ENCODE results near the gene SLC7A6. TPM values are rescaled to one million over a fixed set of nuclear protein-coding genes. Genes with fewer than 3 reads are reported as not detected.

The SLC7A6 gene
- total RNA-seq (2021; fragmentation: NEBNext Ultra II Directional; extraction: Animal tissue kit (Norgen Biotek cat#: 25700)) (29.2 and 37.8 TPM in 2 replicates), polyA plus RNA-seq (2011; rRNA removed) (28.0 and 34.7 TPM in 2 replicates), polyA minus RNA-seq (2011; rRNA and poly(A)+ RNA removed) (49.7 and 81.3 TPM in 2 replicates)
- 17.7 TPM for polyA plus RNA-seq (2011; cell fraction: cytosol; rRNA removed)
- 73.9 TPM for polyA plus RNA-seq (2011; cell fraction: nucleus; rRNA removed)
- polyA plus RNA-seq (2012, experiment 1 of 2) = 11.9 to 18.2 TPM (median 14.7 TPM) in 4 replicates
- polyA plus RNA-seq (2012, experiment 2 of 2) = 6.2 TPM
- polyA plus RNA-seq (2013, experiment 1 of 2) = 26.6 TPM
- polyA plus RNA-seq (2013, experiment 2 of 2) = 28.4 TPM
- 12.5 TPM for polyA minus RNA-seq (2011; cell fraction: cytosol; rRNA and poly(A)+ RNA removed)
- 25.6 TPM for polyA minus RNA-seq (2011; cell fraction: nucleus; rRNA and poly(A)+ RNA removed)
- long read RNA-seq, experiment 1, partial matches to known transcripts = 4 of 20 reads
- long read RNA-seq, experiment 1, other reads (novel, unspliced or antisense) = 16 of 20 reads
- long read RNA-seq, experiment 2, full-length matches to known transcripts = 1 of 5 reads
- long read RNA-seq, experiment 2, partial matches to known transcripts = 1 of 5 reads
- long read RNA-seq, experiment 2, other reads (novel, unspliced or antisense) = 3 of 5 reads

DNA sequence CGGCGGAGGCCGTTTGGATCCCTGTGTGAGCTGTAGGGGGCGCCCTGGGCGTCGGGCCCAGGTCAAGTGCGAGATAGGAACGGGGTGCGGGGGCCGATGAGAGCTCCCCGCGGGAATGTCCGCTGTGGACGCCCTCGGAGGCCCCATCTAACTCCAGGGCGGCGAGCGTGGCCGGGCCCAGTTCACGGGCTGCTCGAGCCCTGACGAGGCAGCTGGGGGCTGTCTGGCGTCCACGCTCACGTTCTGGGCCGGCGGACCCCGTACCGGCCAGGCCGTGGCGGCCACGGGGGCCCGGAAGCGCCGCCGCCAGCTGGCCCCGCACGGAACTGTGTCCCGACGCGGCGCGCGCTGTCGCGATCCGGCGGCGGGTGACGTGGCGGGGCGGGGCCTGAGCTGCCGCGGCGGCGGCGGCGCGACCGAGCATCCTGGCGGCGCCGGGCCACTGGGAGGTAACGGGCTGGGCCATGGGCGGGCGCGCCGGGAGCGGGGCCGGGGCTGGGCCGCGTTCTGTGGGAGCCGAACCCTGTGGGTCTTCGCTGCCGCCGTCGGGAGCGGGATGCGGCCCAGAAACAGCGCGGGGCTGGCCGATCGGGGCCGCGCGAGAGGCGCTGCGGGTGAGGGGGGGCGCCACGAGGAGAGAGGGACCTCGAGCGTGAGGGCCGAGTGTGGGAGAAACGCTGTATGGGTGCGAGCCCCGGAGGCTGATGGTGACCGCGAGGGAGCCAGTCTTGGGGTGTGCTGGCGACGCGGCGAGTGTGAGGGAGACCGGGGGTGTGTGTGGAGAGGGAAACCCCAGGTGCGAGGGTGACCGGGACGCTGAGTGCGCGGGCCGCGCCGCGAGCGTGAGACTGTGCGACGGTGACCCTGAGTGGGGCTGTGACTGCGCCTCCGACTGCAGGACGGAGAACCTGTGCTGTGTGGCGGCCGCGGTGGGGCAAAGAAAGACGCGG, at the start of gene SLC7A6:
TSS of gene SLC7A6 (plus strand) at position 399 of the 950 bp plus-strand sequence. CDS start 10,201 bp downstream, outside the sequence.
- ChIA-PET CTCF (ENCODE audit: partially characterized antibody) (interaction anchor here (0.5 to 9.0 kb wide), 32 partner anchors 8 to 1021 kb away, joined by 3 to 233 read pairs (median 4); partner anchors contain the start of genes PLA2G15, PRMT7 and SLC7A6OS), POLR2A (ENCODE audit: partially characterized antibody) (interaction anchor here (0.6 to 3.0 kb wide), 12 partner anchors 8 to 97 kb away, joined by 3 to 22 read pairs (median 6); partner anchors contain the start of genes ESRP2, PRMT7 and SLC7A6OS)
- H3K36me3 ChIP-seq (ENCODE audit: control insufficient read depth in 2 of 4, insufficient read depth in 4 of 4, low read length in 3 of 4) = peaks cover 0 to 2% (median under 1%) of the 10 kb centered on the region in 4 experiments; a peak in 4 of 8 replicates
- peak within 1 kb of the TSS; percentile 81 for H3K18ac ChIP-seq (ENCODE audit: extremely low read depth, low read length)
- H3K4me2 ChIP-seq (ENCODE audit: insufficient read depth in 1 of 2, low read depth in 2 of 2, low read length in 2 of 2) = peak within 1 kb of the TSS; percentile 84 to 90
- H3K23ac ChIP-seq (ENCODE audit: insufficient read length) = no peak within 1 kb of the TSS
- H3K4ac ChIP-seq (replicated peaks; ENCODE audit: insufficient read length, low read depth, low read length) = peak within 1 kb of the TSS; percentile 88
- H3K27ac ChIP-seq (ENCODE audit: low read depth, low read length) = no peak within 1 kb of the TSS
- H4K20me1 ChIP-seq (replicated peaks in 1 of 2; ENCODE audit: control insufficient read depth in 1 of 2, insufficient read depth in 2 of 2, low read length in 2 of 2) = no peaks in the 10 kb centered on the region
- peak within 1 kb of the TSS; percentile 95 for H2BK15ac ChIP-seq (ENCODE audit: low read length)
- H3K79me1 ChIP-seq (ENCODE audit: low read depth, low read length) = peaks cover 2% of the 10 kb centered on the region
- peak within 1 kb of the TSS; percentile 87 for H4K8ac ChIP-seq (ENCODE audit: extremely low read depth, insufficient read depth, low read length)
- no peak within 1 kb of the TSS for H4K5ac ChIP-seq (ENCODE audit: insufficient read length, low read depth, low read length)
- DNase-seq (ENCODE audit: low read depth in 1 of 2, low spot score in 2 of 2) = peak in 1 of 2 experiments; percentile 86
- H3K9ac ChIP-seq (replicated peaks in 1 of 4; ENCODE audit: extremely low read depth in 1 of 4, low read depth in 3 of 4, low read length in 3 of 4) = peak within 1 kb of the TSS; percentile 64 to 75 (median 68)
- peaks cover 0 to 17% of the 10 kb centered on the region in 2 experiments; a peak in 3 of 4 replicates for H3K79me2 ChIP-seq (ENCODE audit: control insufficient read depth in 1 of 2, insufficient read depth in 2 of 2, low read length in 2 of 2)
- H3K56ac ChIP-seq (replicated peaks; ENCODE audit: insufficient read length, low read depth, low read length) = peak within 1 kb of the TSS; percentile 74
- peak within 1 kb of the TSS; percentile 78 to 97 (median 84) for H3K4me3 ChIP-seq (ENCODE audit: extremely low read depth in 1 of 4, insufficient read depth in 2 of 4, low read depth in 3 of 4, low read length in 4 of 4)
- H3K27me3 ChIP-seq (replicated peaks in 1 of 4; ENCODE audit: control insufficient read depth in 3 of 4, extremely low read depth in 1 of 4, insufficient read depth in 3 of 4, low read length in 3 of 4) = peaks cover 0 to 11% (median 1%) of the 10 kb centered on the region in 4 experiments; a peak in 3 of 7 replicates
- H4K91ac ChIP-seq (replicated peaks; ENCODE audit: insufficient read length, low read length) = peak within 1 kb of the TSS; percentile 71
- no peak within 1 kb of the TSS for H2BK120ac ChIP-seq (replicated peaks; ENCODE audit: low read depth, low read length)
- peak within 1 kb of the TSS; percentile 65; the same call in 1 of the 2 replicates for H2AFZ ChIP-seq (ENCODE audit: low read length)
- no peak within 1 kb of the TSS for H3K14ac ChIP-seq (ENCODE audit: insufficient read length)
- H2BK20ac ChIP-seq (ENCODE audit: low read length) = no peak within 1 kb of the TSS
- H2BK12ac ChIP-seq (ENCODE audit: low read depth, low read length) = no peak within 1 kb of the TSS
- H3K23me2 ChIP-seq (ENCODE audit: low read depth, low read length) = peaks cover 10% of the 10 kb centered on the region; the same call in 1 of the 2 replicates
- H3K4me1 ChIP-seq (replicated peaks in 1 of 4; ENCODE audit: control insufficient read depth in 3 of 4, insufficient read depth in 4 of 4, low read length in 3 of 4) = peaks cover 0 to 3% (median 2%) of the 10 kb centered on the region in 4 experiments; a peak in 5 of 7 replicates
- H3K9me3 ChIP-seq (ENCODE audit: insufficient read depth in 2 of 2, low read depth in 1 of 2, low read length in 1 of 2) = no peaks in the 10 kb centered on the region
- FAIRE-seq = no peak
- WGBS, 2 experiments (ENCODE audit: extremely low coverage in 1 of 2, insufficient coverage in 1 of 2, insufficient read length in 1 of 2, insufficient replicate concordance in 2 of 2, low coverage in 1 of 2, low lambda C conversion rate in 2 of 2, missing lambda C conversion rate in 1 of 2) = 4% methylated on average over 71 of the region's 123 CpGs; no CpG with 5 or more reads in 1 of the 2 experiments
- no peak within 1 kb of the TSS for H2AK5ac ChIP-seq (ENCODE audit: low read depth, low read length)
- peak within 1 kb of the TSS; percentile 48; the same call in 1 of the 2 replicates for H2BK5ac ChIP-seq (ENCODE audit: low read depth, low read length)
- TF ChIP-seq CREB1 (IDR thresholded peaks at IDR 0.05) (peak; percentile 64; the same call in 1 of the 2 replicates), CBX8 (IDR thresholded peaks at IDR 0.05; ENCODE audit: borderline replicate concordance, low read depth, low read length) (no peak), POLR2AphosphoS5 (IDR thresholded peaks at IDR 0.05; ENCODE audit: low read depth, low read length) (peak; percentile 53; the same call in 1 of the 2 replicates), TAF1 (IDR thresholded peaks at IDR 0.05; ENCODE audit: low read depth, low read length) (0 out of 2 replicates have a peak, but pooled peaks have one; percentile 4), ASH2L (IDR thresholded peaks at IDR 0.05; ENCODE audit: low read length) (peak; percentile 36), HDAC6 (IDR thresholded peaks at IDR 0.05; ENCODE audit: low read depth, low read length) (no peak), TBP (IDR thresholded peaks at IDR 0.05; ENCODE audit: low read depth, low read length) (peak; percentile 2; the same call in 1 of the 2 replicates), KDM4A (IDR thresholded peaks at IDR 0.05; ENCODE audit: low read depth, low read length, severe bottlenecking) (peak; percentile 89)
